Islet of Langerhans (tissue), 1 donor: ENCODE measurements around the gene SRSF3.
"Not testable (repeated sequence)": the region's sequence is repeated elsewhere in the genome, so short reads cannot be mapped to it uniquely, and the experiment has no call there.

ENCODE experiments used
- FAIRE-seq: peaks from one replicate; lab custom pipeline; 2011; peaks lifted over from hg19 to GRCh38; lab: Jason Lieb, UNC

The SRSF3 gene

GRCh38 chr6:36594029-36594815 lies at the start of gene SRSF3:
SRSF3 (plus strand) TSS chr6:36594362; CDS start chr6:36596763, 2,401 bp downstream.
- FAIRE-seq: no peak

- no peak for FAIRE-seq
Measured at GRCh38 chr6:36545767-36546307, 48.3 kb upstream of the SRSF3 start.

- FAIRE-seq: no peak
Measured at GRCh38 chr6:36546308-36546919, 47.7 kb upstream of the SRSF3 start.

GRCh38 chr6:36546920-36547645 lies 47.1 kb upstream of the SRSF3 start, which contains the start of gene STK38:
STK38 (minus strand) TSS chr6:36547479; CDS start chr6:36540202, 7,277 bp downstream.
- FAIRE-seq: no peak

GRCh38 chr6:36547646-36548400 lies 46.3 kb upstream of the SRSF3 start:
- no peak for FAIRE-seq

GRCh38 chr6:36548401-36548743 lies 45.8 kb upstream of the SRSF3 start:
- FAIRE-seq: no peak

GRCh38 chr6:36550473-36551000 lies 43.6 kb upstream of the SRSF3 start:
- no peak for FAIRE-seq

- FAIRE-seq: no peak
Measured at GRCh38 chr6:36555750-36556252, 38.4 kb upstream of the SRSF3 start.

- no peak for FAIRE-seq
Measured at GRCh38 chr6:36556281-36556680, 37.9 kb upstream of the SRSF3 start.

GRCh38 chr6:36559011-36559793 lies 35.0 kb upstream of the SRSF3 start:
- no peak for FAIRE-seq

GRCh38 chr6:36560822-36561221 lies 33.3 kb upstream of the SRSF3 start:
- no peak for FAIRE-seq

GRCh38 chr6:36563237-36563927 lies 30.8 kb upstream of the SRSF3 start:
- FAIRE-seq: no peak

GRCh38 chr6:36563928-36564284 lies 30.3 kb upstream of the SRSF3 start:
- FAIRE-seq: no peak

- no peak for FAIRE-seq
Measured at GRCh38 chr6:36566418-36566905, 27.7 kb upstream of the SRSF3 start.

GRCh38 chr6:36570264-36570663 lies 23.9 kb upstream of the SRSF3 start:
- no peak for FAIRE-seq

GRCh38 chr6:36571122-36572043 lies 22.8 kb upstream of the SRSF3 start:
- no peak for FAIRE-seq

GRCh38 chr6:36572353-36573311 lies 21.5 kb upstream of the SRSF3 start:
- not testable (repeated sequence) for FAIRE-seq

GRCh38 chr6:36574679-36575078 lies 19.5 kb upstream of the SRSF3 start:
- FAIRE-seq: no peak
